ENCODE data around the gene CFAP54. TPM values are rescaled to one million over a fixed set of nuclear protein-coding genes. Genes with fewer than 3 reads are reported as not detected.

CFAP54 gene
- total RNA-seq, 1 experiment from 2014 or later: 0.09 TPM

DNA sequence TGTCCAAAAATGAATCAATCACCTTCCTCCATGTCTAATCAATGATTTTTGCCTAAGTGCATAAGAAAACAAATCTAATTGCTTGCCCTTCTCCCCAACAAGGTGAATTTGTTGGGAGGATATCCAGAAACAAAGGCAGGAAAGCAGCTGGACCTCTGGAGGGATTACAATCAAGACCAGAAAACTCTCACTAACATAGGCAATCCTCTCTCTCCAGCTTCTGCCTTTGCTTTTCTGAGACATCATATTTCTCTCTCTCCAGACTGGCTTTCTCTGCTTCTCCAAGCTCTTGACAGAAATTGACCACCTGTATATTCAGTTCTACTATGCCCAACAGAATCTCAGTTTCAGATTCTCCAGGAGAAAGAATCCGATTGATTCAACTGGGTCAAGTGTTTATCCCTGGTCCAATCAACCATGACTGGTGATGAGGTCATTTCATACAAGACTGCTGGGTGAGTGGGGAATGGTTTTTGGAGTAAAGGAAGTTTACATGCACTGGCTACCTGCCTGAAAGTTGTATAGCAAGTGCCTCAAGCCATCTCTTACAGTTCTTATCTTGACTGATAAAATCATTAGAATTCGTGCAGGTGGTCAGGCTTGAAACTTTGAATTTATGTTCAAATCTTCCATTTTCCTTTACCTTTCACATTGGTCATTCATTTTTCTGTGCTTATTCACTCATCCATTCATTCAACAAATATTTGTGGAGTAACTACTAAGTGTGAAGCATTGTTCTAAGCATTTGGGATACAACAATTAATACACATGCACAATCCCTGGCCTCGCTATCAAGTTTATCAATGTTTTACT lies 22.2 kb upstream of the CFAP54 start:
- DNase-seq (ENCODE audit: low spot score) (no peak), ATAC-seq (no peak)
- Mint-ChIP-seq H3K9me3 (no peaks in the 10 kb centered on the region), H3K4me1 (no peaks in the 10 kb centered on the region), H3K27me3 (ENCODE audit: low read depth) (no peaks in the 10 kb centered on the region), H3K36me3 (no peaks in the 10 kb centered on the region), H3K27ac (no peak overlapping the region), H3K4me3 (no peak overlapping the region)
- ChIA-PET CTCF (no interaction called here), POLR2A (no interaction called here)
- TF ChIP-seq SOX15 (CRISPR knock-in tag; IDR thresholded peaks at IDR 0.05): no peak
- TF ChIP-seq ZNF317 (CRISPR knock-in tag; IDR thresholded peaks at IDR 0.05; ENCODE audit: borderline replicate concordance, low read depth): no peak
- no peak for TF ChIP-seq KAT7 (CRISPR knock-in tag; IDR thresholded peaks at IDR 0.05; ENCODE audit: borderline replicate concordance)
- no peak for TF ChIP-seq FOXJ3 (CRISPR knock-in tag; IDR thresholded peaks at IDR 0.05; ENCODE audit: borderline replicate concordance)
- TF ChIP-seq, protein P1, sequence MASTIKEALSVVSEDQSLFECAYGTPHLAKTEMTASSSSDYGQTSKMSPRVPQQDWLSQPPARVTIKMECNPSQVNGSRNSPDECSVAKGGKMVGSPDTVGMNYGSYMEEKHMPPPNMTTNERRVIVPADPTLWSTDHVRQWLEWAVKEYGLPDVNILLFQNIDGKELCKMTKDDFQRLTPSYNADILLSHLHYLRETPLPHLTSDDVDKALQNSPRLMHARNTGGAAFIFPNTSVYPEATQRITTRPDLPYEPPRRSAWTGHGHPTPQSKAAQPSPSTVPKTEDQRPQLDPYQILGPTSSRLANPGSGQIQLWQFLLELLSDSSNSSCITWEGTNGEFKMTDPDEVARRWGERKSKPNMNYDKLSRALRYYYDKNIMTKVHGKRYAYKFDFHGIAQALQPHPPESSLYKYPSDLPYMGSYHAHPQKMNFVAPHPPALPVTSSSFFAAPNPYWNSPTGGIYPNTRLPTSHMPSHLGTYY (CRISPR knock-in tag; IDR thresholded peaks at IDR 0.05): no peak

GRCh38 chr12:96471368-96472050 lies 17.9 kb upstream of the CFAP54 start:
- DNase-seq (ENCODE audit: low spot score): no peak
- no peaks in the 10 kb centered on the region for H3K27me3 Mint-ChIP-seq (ENCODE audit: low read depth)
- ChIA-PET POLR2A (interaction anchor here (1.0 kb wide), 1 partner anchor 222 kb away, joined by 4 read pairs; no protein-coding TSS in a partner anchor), CTCF (no interaction called here)
- TF ChIP-seq ZNF317 (CRISPR knock-in tag; IDR thresholded peaks at IDR 0.05; ENCODE audit: borderline replicate concordance, low read depth) (no peak), NFE2L1 (CRISPR knock-in tag; IDR thresholded peaks at IDR 0.05) (no peak), ZNF416 (CRISPR knock-in tag; IDR thresholded peaks at IDR 0.05) (no peak), JAZF1 (CRISPR knock-in tag; IDR thresholded peaks at IDR 0.05) (no peak), GABPB1 (CRISPR knock-in tag; IDR thresholded peaks at IDR 0.05) (no peak), ZNF219 (CRISPR knock-in tag; IDR thresholded peaks at IDR 0.05; ENCODE audit: borderline replicate concordance) (no peak)
- TF ChIP-seq, protein P2, sequence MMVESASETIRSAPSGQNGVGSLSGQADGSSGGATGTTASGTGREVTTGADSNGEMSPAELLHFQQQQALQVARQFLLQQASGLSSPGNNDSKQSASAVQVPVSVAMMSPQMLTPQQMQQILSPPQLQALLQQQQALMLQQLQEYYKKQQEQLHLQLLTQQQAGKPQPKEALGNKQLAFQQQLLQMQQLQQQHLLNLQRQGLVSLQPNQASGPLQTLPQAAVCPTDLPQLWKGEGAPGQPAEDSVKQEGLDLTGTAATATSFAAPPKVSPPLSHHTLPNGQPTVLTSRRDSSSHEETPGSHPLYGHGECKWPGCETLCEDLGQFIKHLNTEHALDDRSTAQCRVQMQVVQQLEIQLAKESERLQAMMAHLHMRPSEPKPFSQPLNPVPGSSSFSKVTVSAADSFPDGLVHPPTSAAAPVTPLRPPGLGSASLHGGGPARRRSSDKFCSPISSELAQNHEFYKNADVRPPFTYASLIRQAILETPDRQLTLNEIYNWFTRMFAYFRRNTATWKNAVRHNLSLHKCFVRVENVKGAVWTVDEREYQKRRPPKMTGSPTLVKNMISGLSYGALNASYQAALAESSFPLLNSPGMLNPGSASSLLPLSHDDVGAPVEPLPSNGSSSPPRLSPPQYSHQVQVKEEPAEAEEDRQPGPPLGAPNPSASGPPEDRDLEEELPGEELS (CRISPR knock-in tag; IDR thresholded peaks at IDR 0.05): no peak
- TF ChIP-seq, protein P3, sequence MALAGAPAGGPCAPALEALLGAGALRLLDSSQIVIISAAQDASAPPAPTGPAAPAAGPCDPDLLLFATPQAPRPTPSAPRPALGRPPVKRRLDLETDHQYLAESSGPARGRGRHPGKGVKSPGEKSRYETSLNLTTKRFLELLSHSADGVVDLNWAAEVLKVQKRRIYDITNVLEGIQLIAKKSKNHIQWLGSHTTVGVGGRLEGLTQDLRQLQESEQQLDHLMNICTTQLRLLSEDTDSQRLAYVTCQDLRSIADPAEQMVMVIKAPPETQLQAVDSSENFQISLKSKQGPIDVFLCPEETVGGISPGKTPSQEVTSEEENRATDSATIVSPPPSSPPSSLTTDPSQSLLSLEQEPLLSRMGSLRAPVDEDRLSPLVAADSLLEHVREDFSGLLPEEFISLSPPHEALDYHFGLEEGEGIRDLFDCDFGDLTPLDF (CRISPR knock-in tag; IDR thresholded peaks at IDR 0.05): no peak
- TF ChIP-seq, protein P4, sequence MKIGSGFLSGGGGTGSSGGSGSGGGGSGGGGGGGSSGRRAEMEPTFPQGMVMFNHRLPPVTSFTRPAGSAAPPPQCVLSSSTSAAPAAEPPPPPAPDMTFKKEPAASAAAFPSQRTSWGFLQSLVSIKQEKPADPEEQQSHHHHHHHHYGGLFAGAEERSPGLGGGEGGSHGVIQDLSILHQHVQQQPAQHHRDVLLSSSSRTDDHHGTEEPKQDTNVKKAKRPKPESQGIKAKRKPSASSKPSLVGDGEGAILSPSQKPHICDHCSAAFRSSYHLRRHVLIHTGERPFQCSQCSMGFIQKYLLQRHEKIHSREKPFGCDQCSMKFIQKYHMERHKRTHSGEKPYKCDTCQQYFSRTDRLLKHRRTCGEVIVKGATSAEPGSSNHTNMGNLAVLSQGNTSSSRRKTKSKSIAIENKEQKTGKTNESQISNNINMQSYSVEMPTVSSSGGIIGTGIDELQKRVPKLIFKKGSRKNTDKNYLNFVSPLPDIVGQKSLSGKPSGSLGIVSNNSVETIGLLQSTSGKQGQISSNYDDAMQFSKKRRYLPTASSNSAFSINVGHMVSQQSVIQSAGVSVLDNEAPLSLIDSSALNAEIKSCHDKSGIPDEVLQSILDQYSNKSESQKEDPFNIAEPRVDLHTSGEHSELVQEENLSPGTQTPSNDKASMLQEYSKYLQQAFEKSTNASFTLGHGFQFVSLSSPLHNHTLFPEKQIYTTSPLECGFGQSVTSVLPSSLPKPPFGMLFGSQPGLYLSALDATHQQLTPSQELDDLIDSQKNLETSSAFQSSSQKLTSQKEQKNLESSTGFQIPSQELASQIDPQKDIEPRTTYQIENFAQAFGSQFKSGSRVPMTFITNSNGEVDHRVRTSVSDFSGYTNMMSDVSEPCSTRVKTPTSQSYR (CRISPR knock-in tag; IDR thresholded peaks at IDR 0.05): no peak
- TF ChIP-seq, protein P5, sequence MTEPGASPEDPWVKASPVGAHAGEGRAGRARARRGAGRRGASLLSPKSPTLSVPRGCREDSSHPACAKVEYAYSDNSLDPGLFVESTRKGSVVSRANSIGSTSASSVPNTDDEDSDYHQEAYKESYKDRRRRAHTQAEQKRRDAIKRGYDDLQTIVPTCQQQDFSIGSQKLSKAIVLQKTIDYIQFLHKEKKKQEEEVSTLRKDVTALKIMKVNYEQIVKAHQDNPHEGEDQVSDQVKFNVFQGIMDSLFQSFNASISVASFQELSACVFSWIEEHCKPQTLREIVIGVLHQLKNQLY (CRISPR knock-in tag; IDR thresholded peaks at IDR 0.05): no peak
- H3K27ac Mint-ChIP-seq: no peak overlapping the region
- no peaks in the 10 kb centered on the region for H3K4me1 Mint-ChIP-seq
- H3K4me3 Mint-ChIP-seq: no peak overlapping the region
- no peak for ATAC-seq
- H3K36me3 Mint-ChIP-seq: no peaks in the 10 kb centered on the region
- no peaks in the 10 kb centered on the region for H3K9me3 Mint-ChIP-seq
